CD14-positive monocyte (primary cell): ENCODE measurements around the gene PTTG1IP. TPM values are rescaled to one million over a fixed set of nuclear protein-coding genes. Genes with fewer than 3 reads are reported as not detected.

ENCODE experiments used
- DNase-seq, 3 donors: peaks; one replicate each; pipeline ENCODE4 v3.0.0-alpha.2; 2011 to 2022
- H2AFZ ChIP-seq: 2 replicates; pipeline ENCODE4 v1.6.0; 2012; ENCODE audit warnings: mild to moderate bottlenecking, low read depth, low read length, inconsistent platforms; ENCODE audit not compliant: insufficient read depth, poor library complexity, severe bottlenecking
- H3K27ac ChIP-seq, 2 donors: 1 replicate in 1 of 2; 2 replicates in 1 of 2; pipeline ENCODE4 v1.5.1; 2012 to 2013; ENCODE audit warnings: low read length in 2 of 2, control low read depth in 1 of 2, inconsistent platforms in 1 of 2, low read depth in 1 of 2, mild to moderate bottlenecking in 1 of 2
- H3K27me3 ChIP-seq, 2 donors: one replicate each; pipeline versions ENCODE4 v1.6.0 to v1.6.1; 2011 to 2013; ENCODE audit warnings: low read length in 2 of 2; ENCODE audit not compliant: control insufficient read depth in 2 of 2, insufficient read depth in 2 of 2
- H3K36me3 ChIP-seq, 2 donors: replicated peaks in 1 of 2; 1 replicate in 1 of 2; 2 replicates in 1 of 2; pipeline versions ENCODE4 v1.5.1 to v1.6.1; 2012 to 2013; ENCODE audit warnings: low read length in 2 of 2, control low read depth in 1 of 2, inconsistent platforms in 1 of 2, mild to moderate bottlenecking in 1 of 2; ENCODE audit not compliant: insufficient read depth in 2 of 2, control insufficient read depth in 1 of 2
- H3K4me1 ChIP-seq, 2 donors: 1 replicate in 1 of 2; 2 replicates in 1 of 2; pipeline versions ENCODE4 v1.5.1 to v1.6.1; 2012 to 2013; ENCODE audit warnings: low read length in 2 of 2, control low read depth in 1 of 2, inconsistent platforms in 1 of 2, mild to moderate bottlenecking in 1 of 2, moderate library complexity in 1 of 2; ENCODE audit not compliant: insufficient read depth in 2 of 2, control insufficient read depth in 1 of 2
- H3K4me2 ChIP-seq: replicated peaks from 2 replicates; pipeline ENCODE3; 2012; ENCODE audit warnings: low read length, moderate library complexity, mild to moderate bottlenecking; ENCODE audit not compliant: poor library complexity, severe bottlenecking; ENCODE audit errors: extremely low read depth
- H3K4me3 ChIP-seq, 3 experiments: fragments of 200-600 bp in 1 of 3; sonication (generic) in 1 of 3; replicated peaks in 1 of 3; 1 replicate in 2 of 3; 2 replicates in 1 of 3; pipeline ENCODE4 v1.5.1; 2011 to 2013; ENCODE audit warnings: low read length in 3 of 3, mild to moderate bottlenecking in 3 of 3, control low read depth in 2 of 3, low read depth in 2 of 3, inconsistent platforms in 1 of 3, moderate library complexity in 1 of 3
- H3K79me2 ChIP-seq: 2 replicates; pipeline ENCODE4 v1.6.0; 2012; ENCODE audit warnings: mild to moderate bottlenecking, control low read depth, inconsistent platforms, low read length, moderate library complexity; ENCODE audit not compliant: insufficient read depth
- H3K9ac ChIP-seq: 2 replicates; pipeline ENCODE4 v1.6.0; 2017; ENCODE audit warnings: low read length, mild to moderate bottlenecking; ENCODE audit not compliant: insufficient read depth, poor library complexity, severe bottlenecking
- H3K9me3 ChIP-seq, 2 donors: replicated peaks in 1 of 2; 1 replicate in 1 of 2; 2 replicates in 1 of 2; pipeline versions ENCODE4 v1.5.1 to v1.6.1; 2012 to 2013; ENCODE audit warnings: low read length in 2 of 2, control low read depth in 1 of 2; ENCODE audit not compliant: control insufficient read depth in 1 of 2, insufficient read depth in 1 of 2
- H4K20me1 ChIP-seq: 2 replicates; pipeline ENCODE4 v1.6.0; 2012; ENCODE audit warnings: mild to moderate bottlenecking, low read length, control low read depth, moderate library complexity; ENCODE audit not compliant: insufficient read depth
- H3K27ac Mint-ChIP-seq, 7 donors: one replicate each; pipeline ENCODE4 v1.8.0; 2020; ENCODE audit warnings: mild to moderate bottlenecking in 7 of 7, mixed read lengths in 7 of 7, moderate library complexity in 6 of 7, inconsistent platforms in 2 of 7
- H3K27me3 Mint-ChIP-seq, 3 donors: one replicate each; pipeline ENCODE4 v1.8.0; 2021 to 2022; ENCODE audit warnings: low read depth in 3 of 3, mild to moderate bottlenecking in 3 of 3, mixed read lengths in 3 of 3, moderate library complexity in 3 of 3, inconsistent platforms in 1 of 3
- H3K36me3 Mint-ChIP-seq, 2 donors: one replicate each; pipeline ENCODE4 v1.8.0; 2020; ENCODE audit warnings: mixed read lengths in 2 of 2, inconsistent platforms in 1 of 2, mild to moderate bottlenecking in 1 of 2
- H3K4me1 Mint-ChIP-seq: one replicate; pipeline ENCODE4 v1.8.0; 2020; ENCODE audit warnings: mild to moderate bottlenecking, mixed read lengths
- H3K4me3 Mint-ChIP-seq, 2 donors: one replicate each; pipeline ENCODE4 v1.8.0; 2020; ENCODE audit warnings: mild to moderate bottlenecking in 2 of 2, mixed read lengths in 2 of 2, moderate library complexity in 1 of 2
- H3K9me3 Mint-ChIP-seq, 7 donors: one replicate each; pipeline ENCODE4 v1.8.0; 2020 to 2022; ENCODE audit warnings: mixed read lengths in 7 of 7, mild to moderate bottlenecking in 6 of 7, moderate library complexity in 6 of 7, inconsistent platforms in 2 of 7
- CTCF ChIP-seq: fragments of 200-600 bp; IDR thresholded peaks from one replicate; pipeline ENCODE4 v1.8.0; 2022; ENCODE audit warnings: antibody characterized with exemption, mild to moderate bottlenecking
- WGBS: methylation state at CpG from one replicate; pipeline ENCODE4 v1.1.5; 2013; ENCODE audit warnings: missing lambda C conversion rate; ENCODE audit not compliant: insufficient coverage; 5-methylcytosine and 5-hydroxymethylcytosine counted together
- intact Hi-C, 2 donors: fragments of 100-400 bp; cut with micrococcal nuclease; formaldehyde crosslinking; loops; one replicate each; pipeline versions ENCODE4 v1.15.0 to v1.15.1; 2023
- polyA plus RNA-seq, 3 donors: library from polyadenylated mRNA; depleted of rRNA in 1 of 3; unstranded in 2 of 3; stranded (reverse) in 1 of 3; fragments of 300-500 nt in 2 of 3; fragments of >200 nt in 1 of 3; fragmentation: Illumina TruSeq in 2 of 3; gene quantifications; 1 replicate in 2 of 3; 2 replicates in 1 of 3; pipeline ENCODE4 v1.2.3, GENCODE V29; 2012 to 2021

Gene PTTG1IP
- polyA plus RNA-seq, 3 donors: 118 to 238 (median 206) TPM

GRCh38 chr21:44812640-44813039 lies 60.9 kb downstream of the PTTG1IP start:
- peaks cover 92% of the 10 kb centered on the region for H4K20me1 ChIP-seq
- H3K9me3 ChIP-seq: no peaks in the 10 kb centered on the region
- TF ChIP-seq CTCF: no peak
- Mint-ChIP-seq H3K4me3 (no peak overlapping the region), H3K36me3 (peaks cover 47 to 70% of the 10 kb centered on the region in 2 donors), H3K9me3 (peaks cover 0 to 2% (median 0%) of the 10 kb centered on the region in 7 donors), H3K4me1 (peaks cover 17% of the 10 kb centered on the region), H3K27ac (no peak overlapping the region), H3K27me3 (peaks cover 0 to 2% (median 2%) of the 10 kb centered on the region in 3 donors)
- WGBS: 97% methylated on average over 13 of the region's 14 CpGs
- H3K4me3 ChIP-seq: no peak overlapping the region
- peaks cover 88% of the 10 kb centered on the region for H3K79me2 ChIP-seq
- H3K9ac ChIP-seq: no peak overlapping the region
- peaks cover 45 to 65% of the 10 kb centered on the region in 2 donors for H3K36me3 ChIP-seq
- H3K4me2 ChIP-seq: no peak overlapping the region
- peaks cover 5 to 18% of the 10 kb centered on the region in 2 donors for H3K4me1 ChIP-seq
- H3K27me3 ChIP-seq: no peaks in the 10 kb centered on the region
- no peak overlapping the region for H3K27ac ChIP-seq
- DNase-seq: no peak
- intact Hi-C loops: loop anchor here in 1 of 2 donors (10.0 kb wide), 2 partner anchors 272 to 358 kb away; partner anchors contain the start of gene LRRC3
- no peak overlapping the region for H2AFZ ChIP-seq

GRCh38 chr21:44810779-44811178 lies 62.7 kb downstream of the PTTG1IP start:
- H3K4me1 ChIP-seq: peaks cover 0 to 5% of the 10 kb centered on the region in 2 donors
- DNase-seq: no peak
- H3K9me3 ChIP-seq: no peaks in the 10 kb centered on the region
- H3K27ac Mint-ChIP-seq: peak overlapping the region in 2 of 7 donors; percentile 30 to 43
- no peaks in the 10 kb centered on the region for H3K9me3 Mint-ChIP-seq
- H3K27me3 Mint-ChIP-seq: peaks cover 0 to 2% (median under 1%) of the 10 kb centered on the region in 3 donors
- TF ChIP-seq CTCF: no peak
- H3K4me1 Mint-ChIP-seq: peaks cover 5% of the 10 kb centered on the region
- H3K27me3 ChIP-seq: no peaks in the 10 kb centered on the region
- peaks cover 74% of the 10 kb centered on the region for H4K20me1 ChIP-seq
- WGBS: 100% methylated on average over 2 of the region's 6 CpGs
- no peak overlapping the region for H3K4me2 ChIP-seq
- intact Hi-C loops: loop anchor here in 1 of 2 donors (10.0 kb wide), 2 partner anchors 274 to 356 kb away; partner anchors contain the start of gene LRRC3
- peaks cover 74% of the 10 kb centered on the region for H3K79me2 ChIP-seq
- H2AFZ ChIP-seq: no peak overlapping the region
- H3K36me3 ChIP-seq: peaks cover 63 to 83% of the 10 kb centered on the region in 2 donors
- H3K4me3 ChIP-seq: no peak overlapping the region
- no peak overlapping the region for H3K9ac ChIP-seq
- H3K36me3 Mint-ChIP-seq: peaks cover 64 to 85% of the 10 kb centered on the region in 2 donors
- H3K4me3 Mint-ChIP-seq: no peak overlapping the region
- H3K27ac ChIP-seq: no peak overlapping the region
